Suprapubic skin (tissue), 4 donors: ENCODE measurements around the gene MEX3D.

Experiments
- POLR2A ChIP-seq, 2 donors: fragments of 450-650 bp; IDR thresholded peaks; one replicate each; pipeline ENCODE4 v1.6.1; 2017; ENCODE audit warnings: antibody characterized with exemption in 2 of 2, mild to moderate bottlenecking in 2 of 2, moderate library complexity in 2 of 2
- POLR2AphosphoS5 ChIP-seq, 3 donors: sonication (generic); formaldehyde crosslinking; IDR thresholded peaks; one replicate each; pipeline ENCODE4 v1.6.1; 2017; ENCODE audit warnings: antibody characterized with exemption in 3 of 3
- TF ChIP-seq, protein P1 (sequence below), 2 donors: fragments of 200-600 bp in 1 of 2; fragments of 450-650 bp in 1 of 2; sonication (generic) in 1 of 2; IDR thresholded peaks; one replicate each; pipeline ENCODE4 v1.5.1; 2016 to 2019; ENCODE audit warnings: antibody characterized with exemption in 2 of 2, mild to moderate bottlenecking in 1 of 2, moderate library complexity in 1 of 2

DNA sequence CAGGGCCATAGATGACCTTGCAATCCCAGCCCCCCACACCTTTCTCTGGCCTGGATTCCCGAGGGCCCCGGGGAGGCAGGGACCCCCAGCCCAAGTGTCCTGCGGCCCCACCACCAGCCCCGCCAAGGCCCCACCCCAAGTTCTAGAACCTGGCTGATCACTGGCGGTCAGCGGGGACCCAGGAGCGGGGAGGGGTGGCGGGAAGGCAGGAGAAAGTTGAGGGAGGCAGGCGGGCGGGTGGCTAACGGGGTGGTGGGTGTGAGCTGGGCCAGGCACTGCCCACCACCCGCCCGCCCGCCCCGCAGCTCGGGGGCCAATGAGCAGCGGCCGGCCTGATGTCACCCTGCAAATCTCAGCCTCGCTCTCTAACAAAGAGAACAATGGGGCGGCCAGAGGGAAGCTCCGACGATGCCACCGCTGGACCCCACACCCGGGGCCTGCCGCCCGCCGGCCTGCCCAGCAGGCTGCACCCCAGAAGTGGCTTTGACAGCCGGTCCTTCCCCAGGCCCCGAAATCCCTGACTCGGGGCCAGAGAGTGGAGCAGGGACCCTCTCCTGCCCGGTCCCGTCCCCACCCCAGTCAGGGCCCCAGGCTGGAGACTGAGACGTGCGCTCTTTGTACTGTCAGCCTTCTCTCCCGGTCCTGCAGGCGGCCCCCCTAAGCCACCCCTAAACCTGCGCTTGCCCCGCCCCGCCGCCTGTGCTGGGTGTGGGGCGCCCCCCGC is 1.6 kb downstream of the MEX3D start:
- no peak for TF ChIP-seq POLR2A (IDR thresholded peaks at IDR 0.05)
- TF ChIP-seq, protein P1, sequence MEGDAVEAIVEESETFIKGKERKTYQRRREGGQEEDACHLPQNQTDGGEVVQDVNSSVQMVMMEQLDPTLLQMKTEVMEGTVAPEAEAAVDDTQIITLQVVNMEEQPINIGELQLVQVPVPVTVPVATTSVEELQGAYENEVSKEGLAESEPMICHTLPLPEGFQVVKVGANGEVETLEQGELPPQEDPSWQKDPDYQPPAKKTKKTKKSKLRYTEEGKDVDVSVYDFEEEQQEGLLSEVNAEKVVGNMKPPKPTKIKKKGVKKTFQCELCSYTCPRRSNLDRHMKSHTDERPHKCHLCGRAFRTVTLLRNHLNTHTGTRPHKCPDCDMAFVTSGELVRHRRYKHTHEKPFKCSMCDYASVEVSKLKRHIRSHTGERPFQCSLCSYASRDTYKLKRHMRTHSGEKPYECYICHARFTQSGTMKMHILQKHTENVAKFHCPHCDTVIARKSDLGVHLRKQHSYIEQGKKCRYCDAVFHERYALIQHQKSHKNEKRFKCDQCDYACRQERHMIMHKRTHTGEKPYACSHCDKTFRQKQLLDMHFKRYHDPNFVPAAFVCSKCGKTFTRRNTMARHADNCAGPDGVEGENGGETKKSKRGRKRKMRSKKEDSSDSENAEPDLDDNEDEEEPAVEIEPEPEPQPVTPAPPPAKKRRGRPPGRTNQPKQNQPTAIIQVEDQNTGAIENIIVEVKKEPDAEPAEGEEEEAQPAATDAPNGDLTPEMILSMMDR (IDR thresholded peaks at IDR 0.05): no peak
- TF ChIP-seq POLR2AphosphoS5 (IDR thresholded peaks at IDR 0.05): no peak
